ENCODE results near the gene ANKFY1.

- no peak for TF ChIP-seq POLR2A (IDR thresholded peaks at IDR 0.05; ENCODE audit: extremely low read depth, insufficient read length)
- TF ChIP-seq CTCF (IDR thresholded peaks at IDR 0.05; ENCODE audit: low read depth, low read length) = no peak
These were observed 107.7 kb downstream of the ANKFY1 start for GRCh38 chr17:4155980-4156620.

Data from NB4 (cell line).